Caco-2 (cell line): ENCODE measurements around the gene ADCY9. TPM values are rescaled to one million over a fixed set of nuclear protein-coding genes. Genes with fewer than 3 reads are reported as not detected.
"Not testable (repeated sequence)": the region's sequence is repeated elsewhere in the genome, so short reads cannot be mapped to it uniquely, and the experiment has no call there.

Source experiments
- BruUV-seq: library from RNA; stranded (reverse); fragments of 400-500 nt; replicated peaks from 2 replicates; lab custom pipeline; 2021; lab: Mats Ljungman, UMichigan
- CTCF ChIA-PET: fragments of 300-600 bp; sonication (Branson Sonifier 250); formaldehyde crosslinking; loops from one replicate; lab custom pipeline; 2022; ENCODE audit warnings: antibody characterized with exemption; lab: Charles Lee
- POLR2A ChIA-PET: fragments of 300-600 bp; sonication (Branson Sonifier 250); formaldehyde crosslinking; loops from one replicate; lab custom pipeline; 2022; ENCODE audit warnings: antibody characterized with exemption; lab: Charles Lee
- DNase-seq, 2 experiments: peaks; one replicate each; pipeline versions ENCODE4 v3.0.0 to v3.0.0-alpha.2; 2020 to 2022
- H3K27me3 ChIP-seq: replicated peaks from 2 replicates; pipeline ENCODE4 v1.6.0; 2011; ENCODE audit warnings: low read length; ENCODE audit not compliant: control insufficient read depth, insufficient read depth
- H3K36me3 ChIP-seq: 2 replicates; pipeline ENCODE4 v1.5.1; 2011; ENCODE audit warnings: low read length; ENCODE audit not compliant: control insufficient read depth, insufficient read depth
- H3K4me1 ChIP-seq: fragments of 250-450 bp; sonication (Bioruptor Pico); 2 replicates; pipeline ENCODE4 v1.5.1; 2020; ENCODE audit warnings: mild to moderate bottlenecking
- H3K4me3 ChIP-seq: 2 replicates; pipeline ENCODE4 v1.5.1; 2011; ENCODE audit warnings: low read depth, mild to moderate bottlenecking, control low read depth, low read length
- H3K9me3 ChIP-seq: fragments of 250-450 bp; sonication (Bioruptor Pico); 2 replicates; pipeline ENCODE4 v1.5.1; 2020; ENCODE audit warnings: mild to moderate bottlenecking, moderate library complexity
- H3K27ac Mint-ChIP-seq: one replicate; pipeline ENCODE4 v1.8.0; 2022; ENCODE audit warnings: mixed read lengths; ENCODE audit not compliant: unreplicated experiment
- H3K27me3 Mint-ChIP-seq: one replicate; pipeline ENCODE4 v1.8.0; 2022; ENCODE audit warnings: mixed read lengths; ENCODE audit not compliant: insufficient read depth, unreplicated experiment
- H3K36me3 Mint-ChIP-seq: one replicate; pipeline ENCODE4 v1.8.0; 2022; ENCODE audit warnings: mild to moderate bottlenecking, mixed read lengths; ENCODE audit not compliant: insufficient read depth, unreplicated experiment
- H3K4me1 Mint-ChIP-seq: one replicate; pipeline ENCODE4 v1.8.0; 2022; ENCODE audit warnings: low read depth, mixed read lengths; ENCODE audit not compliant: unreplicated experiment
- H3K4me3 Mint-ChIP-seq: one replicate; pipeline ENCODE4 v1.8.0; 2022; ENCODE audit warnings: mild to moderate bottlenecking, moderate library complexity, mixed read lengths; ENCODE audit not compliant: unreplicated experiment
- H3K9me3 Mint-ChIP-seq: one replicate; pipeline ENCODE4 v1.8.0; 2022; ENCODE audit warnings: mixed read lengths; ENCODE audit not compliant: unreplicated experiment
- CTCF ChIP-seq, 2 experiments: fragments of 200-600 bp in 1 of 2; IDR thresholded peaks; 1 replicate in 1 of 2; 2 replicates in 1 of 2; pipeline versions ENCODE4 v1.5.1 to v1.8.0; 2011 to 2022; ENCODE audit warnings: antibody characterized with exemption in 1 of 2, control low read depth in 1 of 2, inconsistent platforms in 1 of 2, low read depth in 1 of 2, low read length in 1 of 2, mild to moderate bottlenecking in 1 of 2, moderate library complexity in 1 of 2; ENCODE audit not compliant: insufficient read depth in 1 of 2, severe bottlenecking in 1 of 2, unreplicated experiment in 1 of 2
- intact Hi-C: fragments of 100-400 bp; cut with micrococcal nuclease; formaldehyde crosslinking; loops from one replicate; pipeline ENCODE4 v1.10.0; 2022; ENCODE audit not compliant: unreplicated experiment
- total RNA-seq: library from RNA; stranded (reverse); gene quantifications from 2 replicates; pipeline ENCODE4 v1.2.3, GENCODE V29; 2022

ADCY9 gene
- total RNA-seq, 1 experiment from 2014 or later: 11.5 TPM

- no peaks in the 10 kb centered on the region for H3K27me3 Mint-ChIP-seq
- H3K36me3 Mint-ChIP-seq: no peaks in the 10 kb centered on the region
- CTCF ChIA-PET: interaction anchor here (0.6 kb wide), 1 partner anchor 324 kb away, joined by 3 read pairs; no protein-coding TSS in a partner anchor
- Histone ChIP-seq H3K36me3 (no peaks in the 10 kb centered on the region), H3K4me3 (no peak overlapping the region), H3K9me3 (no peaks in the 10 kb centered on the region), H3K4me1 (peaks cover 5% of the 10 kb centered on the region; the same call in 1 of the 2 replicates), H3K27me3 (no peaks in the 10 kb centered on the region)
- POLR2A ChIA-PET: no interaction called here
- peaks cover 6% of the 10 kb centered on the region for H3K4me1 Mint-ChIP-seq
- no peak for DNase-seq
- no peaks in the 10 kb centered on the region for H3K9me3 Mint-ChIP-seq
- no peak overlapping the region for H3K27ac Mint-ChIP-seq
- intact Hi-C loops: no loop called here
- no peak overlapping the region for H3K4me3 Mint-ChIP-seq
- TF ChIP-seq CTCF (IDR thresholded peaks at IDR 0.05; ENCODE audit: insufficient read depth in 1 of 2, low read depth in 1 of 2, low read length in 1 of 2, severe bottlenecking in 1 of 2, unreplicated experiment in 1 of 2): no peak
- no TSS peak for BruUV-seq
Measured at GRCh38 chr16:3937066-3937875, 179.0 kb downstream of the ADCY9 start.

- Mint-ChIP-seq H3K27ac (no peak overlapping the region), H3K4me1 (peaks cover 6% of the 10 kb centered on the region), H3K27me3 (no peaks in the 10 kb centered on the region), H3K4me3 (no peak overlapping the region), H3K36me3 (no peaks in the 10 kb centered on the region), H3K9me3 (no peaks in the 10 kb centered on the region)
- ChIA-PET POLR2A (no interaction called here), CTCF (no interaction called here)
- no TSS peak for BruUV-seq
- DNase-seq: no peak
- H3K4me3 ChIP-seq: no peak overlapping the region
- no peaks in the 10 kb centered on the region for H3K27me3 ChIP-seq
- peaks cover 5% of the 10 kb centered on the region; the same call in 1 of the 2 replicates for H3K4me1 ChIP-seq
- H3K9me3 ChIP-seq: no peaks in the 10 kb centered on the region
- no peak for TF ChIP-seq CTCF (IDR thresholded peaks at IDR 0.05; ENCODE audit: insufficient read depth in 1 of 2, low read depth in 1 of 2, low read length in 1 of 2, severe bottlenecking in 1 of 2, unreplicated experiment in 1 of 2)
- H3K36me3 ChIP-seq: no peaks in the 10 kb centered on the region
- intact Hi-C loops: no loop called here
Measured at GRCh38 chr16:3935921-3936320, 180.3 kb downstream of the ADCY9 start.

GRCh38 chr16:3934491-3935181 is 181.6 kb downstream of the ADCY9 start:
- no peak overlapping the region for H3K4me3 ChIP-seq
- no peaks in the 10 kb centered on the region for H3K36me3 Mint-ChIP-seq
- H3K27ac Mint-ChIP-seq: no peak overlapping the region
- H3K36me3 ChIP-seq: no peaks in the 10 kb centered on the region
- no peaks in the 10 kb centered on the region for H3K27me3 Mint-ChIP-seq
- TF ChIP-seq CTCF (IDR thresholded peaks at IDR 0.05; ENCODE audit: insufficient read depth in 1 of 2, low read depth in 1 of 2, low read length in 1 of 2, severe bottlenecking in 1 of 2, unreplicated experiment in 1 of 2): no peak
- intact Hi-C loops: no loop called here
- CTCF ChIA-PET: no interaction called here
- H3K4me1 ChIP-seq: peaks cover 5% of the 10 kb centered on the region; the same call in 1 of the 2 replicates
- no peaks in the 10 kb centered on the region for H3K27me3 ChIP-seq
- H3K4me1 Mint-ChIP-seq: peaks cover 6% of the 10 kb centered on the region
- H3K9me3 Mint-ChIP-seq: no peaks in the 10 kb centered on the region
- no peak overlapping the region for H3K4me3 Mint-ChIP-seq
- BruUV-seq: no TSS peak
- POLR2A ChIA-PET: no interaction called here
- no peaks in the 10 kb centered on the region for H3K9me3 ChIP-seq
- no peak for DNase-seq

- H3K9me3 Mint-ChIP-seq, H3K27me3 ChIP-seq, H3K9me3 ChIP-seq, H3K4me3 ChIP-seq, H3K4me3 Mint-ChIP-seq, H3K27me3 Mint-ChIP-seq, H3K4me1 Mint-ChIP-seq, CTCF ChIA-PET, H3K36me3 ChIP-seq, H3K27ac Mint-ChIP-seq, H3K36me3 Mint-ChIP-seq, POLR2A ChIA-PET, intact Hi-C loops, BruUV-seq, DNase-seq, H3K4me1 ChIP-seq: not testable (repeated sequence)
Measured at GRCh38 chr16:3927147-3927546, 189.1 kb downstream of the ADCY9 start.
